ENCODE data around the gene HIVEP3. TPM values are rescaled to one million over a fixed set of nuclear protein-coding genes. Genes with fewer than 3 reads are reported as not detected.

Gene HIVEP3
- total RNA-seq, 1 experiment from 2014 or later, result 1.4 TPM

- Mint-ChIP-seq H3K27me3 (ENCODE audit: low read depth) (peaks cover 35% of the 10 kb centered on the region), H3K4me1 (peaks cover 13 to 14% of the 10 kb centered on the region in 2 experiments)
- H3K18ac ChIP-seq (ENCODE audit: insufficient read length, low read depth, low read length), result no peak overlapping the region
These were observed 261.8 kb downstream of the HIVEP3 start for GRCh38 chr1:41656825-41657500.

More at GRCh38 chr1:41656825-41657500, 261.8 kb downstream of the HIVEP3 start:
- H3K23me2 ChIP-seq (ENCODE audit: insufficient read length, low read depth, low read length, poor library complexity, severe bottlenecking), result no peaks in the 10 kb centered on the region
- Mint-ChIP-seq H3K36me3 (ENCODE audit: insufficient read depth in 1 of 3, low read depth in 3 of 3) (no peaks in the 10 kb centered on the region), H3K4me3 (no peak overlapping the region), H3K27ac (no peak overlapping the region; a peak in 1 of 7 replicates), H3K9me3 (no peaks in the 10 kb centered on the region)
- no peak overlapping the region for H3K9ac ChIP-seq (ENCODE audit: extremely low read depth, insufficient read length, low read length)
- WGBS (ENCODE audit: extremely low coverage, insufficient read length, low lambda C conversion rate), result no CpG with 5 or more reads among the region's 9 CpGs
- H3K4me1 ChIP-seq (ENCODE audit: insufficient read depth, low read length), result no peaks in the 10 kb centered on the region; the same call in 1 of the 2 replicates
- H3K4me2 ChIP-seq (ENCODE audit: insufficient read depth, insufficient read length, low read length), result no peak overlapping the region
- no peak overlapping the region for H2AFZ ChIP-seq (ENCODE audit: low read length)
- H3K4ac ChIP-seq (ENCODE audit: low read depth, low read length), result no peak overlapping the region
- H3K56ac ChIP-seq (ENCODE audit: insufficient read length, low read depth, low read length), result no peak overlapping the region
- no peak overlapping the region for H3T11ph ChIP-seq (ENCODE audit: low read length)
- no peak overlapping the region for H2BK5ac ChIP-seq (ENCODE audit: insufficient read length, low read length)
- H2BK15ac ChIP-seq (ENCODE audit: low read depth, low read length), result no peak overlapping the region
- H3K27me3 ChIP-seq (ENCODE audit: insufficient read depth, low read length), result peaks cover 18% of the 10 kb centered on the region; the same call in 1 of the 2 replicates
- no peak overlapping the region for H2AK5ac ChIP-seq (ENCODE audit: insufficient read length, low read length)
- no peak overlapping the region for H2BK20ac ChIP-seq (ENCODE audit: low read depth, low read length, poor library complexity, severe bottlenecking)
- H2BK120ac ChIP-seq (ENCODE audit: low read depth, low read length, poor library complexity, severe bottlenecking), result no peak overlapping the region
- H4K8ac ChIP-seq (replicated peaks; ENCODE audit: insufficient read length, low read depth, low read length), result no peak overlapping the region
- H3K14ac ChIP-seq (ENCODE audit: insufficient read depth, low read length), result no peak overlapping the region
- H3K23ac ChIP-seq (ENCODE audit: insufficient read length, low read depth, low read length), result no peak overlapping the region
- no peak overlapping the region for H4K5ac ChIP-seq (ENCODE audit: insufficient read length, low read depth, low read length)
- TF ChIP-seq CTCF (conservative IDR thresholded peaks at IDR 0.05), result no peak
- no peaks in the 10 kb centered on the region for H3K79me2 ChIP-seq (ENCODE audit: insufficient read depth, low read length)
- H4K20me1 ChIP-seq (ENCODE audit: control insufficient read depth, insufficient read depth, insufficient read length), result no peaks in the 10 kb centered on the region
- H2BK12ac ChIP-seq (ENCODE audit: insufficient read length, low read depth, low read length), result no peak overlapping the region
- DNase-seq, result no peak
- no peak overlapping the region for H4K91ac ChIP-seq (ENCODE audit: insufficient read length, low read depth, low read length)
- H3K27ac ChIP-seq (ENCODE audit: insufficient read length, low read depth, low read length), result no peak overlapping the region
- no peaks in the 10 kb centered on the region for H3K9me3 ChIP-seq (ENCODE audit: control insufficient read depth, low read depth, low read length)
- no peaks in the 10 kb centered on the region for H3K79me1 ChIP-seq (ENCODE audit: insufficient read depth, low read depth, low read length, poor library complexity, severe bottlenecking)

Data from H9 (cell line).